Stimulated activated CD4-positive, alpha-beta T cell treated with anti-CD3 and anti-CD28 coated beads, Interleukin-12 subunit alpha, Interleukin-12 subunit beta, amount 100 ng/mL, for 48 hours (primary cell): ENCODE results near the gene FAM9A.

ENCODE experiments used
- DNase-seq, 3 donors: peaks; one replicate each; pipeline ENCODE4 v3.0.0-alpha.2; 2020; ENCODE audit warnings: low read depth in 2 of 3, low spot score in 1 of 3

Gene FAM9A

DNA sequence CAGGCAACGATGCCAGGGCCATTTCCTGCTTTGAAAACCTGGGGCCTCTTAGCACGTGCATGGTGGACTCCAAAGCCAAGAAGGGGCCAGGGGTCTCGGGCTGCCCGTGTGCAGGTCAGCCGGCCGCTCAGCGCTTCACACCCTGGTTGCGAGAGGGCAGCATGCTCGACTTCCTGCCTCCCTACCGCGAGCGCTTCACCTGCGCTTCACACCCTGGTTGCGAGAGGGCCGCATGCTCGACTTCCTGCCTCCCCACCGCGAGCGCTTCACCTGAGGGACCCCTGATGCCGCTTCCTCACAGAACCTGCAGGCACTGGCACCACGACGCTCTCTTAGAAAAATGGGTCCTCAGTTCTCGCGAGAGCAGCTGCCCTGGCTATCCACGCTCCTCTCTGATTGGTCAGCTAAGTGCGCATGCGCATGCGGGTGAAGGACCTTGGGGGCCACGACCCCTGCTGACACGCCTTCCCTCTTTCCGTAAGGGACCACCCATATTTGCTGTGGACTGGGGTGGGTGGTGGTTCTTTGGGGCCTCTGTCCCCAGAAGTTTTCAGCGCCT, at the start of gene FAM9A:
Gene FAM9A (minus strand): TSS at position 343 of the 559 bp plus-strand sequence. CDS start 1,212 bp downstream, outside the sequence.
- no peak for DNase-seq

DNA sequence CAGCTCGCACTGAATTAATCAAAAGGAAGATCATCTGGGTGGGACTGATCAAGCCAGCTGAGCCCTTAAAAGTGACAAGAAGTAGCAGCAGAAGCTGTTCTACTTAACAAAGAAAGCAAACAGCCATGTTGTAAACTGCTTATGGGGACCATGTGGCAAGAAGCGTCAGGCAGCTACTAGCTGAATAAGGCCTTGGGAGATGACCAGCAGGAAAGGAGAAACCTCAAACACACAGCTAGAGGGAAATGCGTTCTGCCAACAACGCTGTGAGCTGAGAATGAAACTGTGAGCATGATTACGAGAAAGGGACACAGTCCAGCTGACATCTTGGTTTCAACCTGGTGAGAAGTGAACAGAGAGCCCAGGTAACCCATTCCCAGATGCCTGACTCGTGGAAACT, 49.3 kb upstream of the FAM9A start:
- DNase-seq: no peak

DNA sequence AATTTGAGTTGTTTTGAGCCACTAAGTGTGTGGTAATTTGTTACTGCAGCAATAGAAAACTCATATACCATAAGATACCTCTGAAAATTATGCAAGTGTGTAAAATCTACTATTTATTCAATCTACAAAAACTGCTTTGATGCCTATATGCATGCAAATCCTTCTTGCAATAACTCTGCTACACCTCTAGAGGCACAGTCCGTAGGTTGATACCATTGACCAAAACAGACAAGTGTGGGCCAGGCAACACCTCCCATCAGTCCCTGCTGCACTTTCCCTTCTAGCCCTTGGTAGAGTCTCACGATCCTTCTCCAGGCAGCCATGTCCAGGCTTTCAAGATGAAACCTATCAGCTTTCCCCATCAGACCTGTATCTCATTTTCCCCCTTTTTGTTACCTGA, 48.8 kb upstream of the FAM9A start:
- DNase-seq: no peak

DNA sequence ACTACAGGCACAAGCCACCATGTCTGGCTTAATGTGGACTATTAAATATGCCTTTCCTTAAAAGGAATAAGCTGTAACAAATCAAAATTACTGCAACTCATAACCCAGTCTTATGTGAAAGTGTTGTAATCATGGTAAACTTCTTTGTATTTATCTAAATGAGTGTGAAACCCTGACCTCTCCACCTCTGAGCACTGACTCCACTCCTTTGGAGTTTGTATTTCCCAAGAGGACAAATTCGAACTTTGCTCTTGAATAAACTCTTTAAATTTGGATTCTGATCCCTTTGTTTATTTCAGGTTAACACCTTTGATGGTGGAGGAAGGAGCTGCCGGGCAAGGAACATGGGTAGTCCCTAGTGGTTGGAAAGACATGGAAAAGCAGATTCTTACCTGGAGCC, 48.3 kb upstream of the FAM9A start:
- DNase-seq: no peak

DNA sequence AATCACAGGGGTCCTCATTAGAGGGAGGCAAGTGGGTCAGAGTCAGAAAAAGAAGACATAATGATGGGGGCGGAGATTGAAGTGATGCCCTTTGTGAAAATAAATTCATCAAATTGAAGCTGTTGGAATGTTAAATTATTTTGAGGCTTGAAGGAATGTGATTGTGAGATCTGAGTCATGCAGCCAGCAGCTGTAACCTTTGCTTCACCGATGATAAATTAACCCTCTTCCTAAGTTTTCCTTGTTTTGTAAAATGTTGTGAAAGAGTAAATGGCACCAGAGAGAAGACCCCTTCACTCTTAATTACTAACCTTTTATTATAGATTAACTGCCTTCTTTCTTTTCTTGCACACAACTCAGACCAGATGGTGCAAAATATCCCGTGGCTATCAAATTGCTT, 47.7 kb upstream of the FAM9A start:
- DNase-seq: no peak

DNA sequence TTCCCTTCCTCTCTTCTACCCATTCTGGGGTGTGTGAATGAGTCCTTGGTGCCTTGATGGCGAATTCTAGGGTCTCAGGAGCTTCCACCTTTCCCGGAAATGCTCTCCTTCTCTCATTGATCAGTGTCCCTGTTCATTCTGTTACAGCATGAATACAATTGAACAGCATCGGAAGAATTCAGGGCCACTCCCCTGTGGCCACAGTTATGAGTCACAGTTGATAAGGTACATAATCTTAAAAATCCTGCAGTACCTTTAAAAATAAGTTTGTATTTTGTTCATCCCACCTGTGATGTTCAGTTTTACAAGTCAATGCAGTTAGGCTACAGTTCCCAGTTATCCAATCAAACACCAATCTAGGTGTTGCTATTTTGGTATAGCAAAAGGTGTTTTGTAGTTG, 47.3 kb upstream of the FAM9A start:
- no peak for DNase-seq

DNA sequence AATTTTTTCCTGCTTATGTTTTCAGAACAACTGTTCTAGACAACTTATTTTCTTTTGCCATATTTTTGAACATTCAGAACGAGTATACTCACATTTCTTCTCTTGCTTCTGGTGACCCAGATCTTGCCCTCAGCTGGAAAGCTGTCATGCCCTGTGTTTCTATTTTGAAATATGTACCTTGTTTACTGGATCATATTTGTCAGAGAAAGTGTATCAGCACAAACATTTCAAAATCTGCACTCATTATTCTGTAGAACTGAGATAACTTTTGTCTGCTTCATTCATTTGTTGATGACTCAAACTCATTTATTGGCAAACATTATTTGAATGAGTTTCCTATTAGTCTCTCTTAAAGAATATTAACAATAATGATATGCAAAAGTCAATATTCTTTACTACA, 46.2 kb upstream of the FAM9A start:
- DNase-seq: no peak

DNA sequence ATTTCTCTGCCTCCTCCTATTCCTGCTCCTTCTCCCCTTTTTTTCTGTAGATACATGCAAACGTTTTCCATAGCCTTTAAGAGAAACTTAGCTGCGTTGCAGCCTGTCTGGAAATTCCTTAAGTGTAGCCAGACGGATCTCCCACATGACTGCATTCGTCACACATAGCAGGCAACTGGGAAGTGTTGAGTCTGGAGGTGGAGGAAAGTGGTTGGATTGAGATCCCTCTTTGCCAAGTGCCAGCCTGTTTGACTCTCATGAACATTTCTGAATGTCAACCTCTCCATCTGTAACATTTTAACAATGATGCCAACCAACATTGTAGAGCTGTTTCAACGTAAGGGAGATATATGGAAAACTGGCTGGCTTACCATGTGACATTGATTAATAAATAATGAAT, 45.1 kb upstream of the FAM9A start:
- DNase-seq: no peak

DNA sequence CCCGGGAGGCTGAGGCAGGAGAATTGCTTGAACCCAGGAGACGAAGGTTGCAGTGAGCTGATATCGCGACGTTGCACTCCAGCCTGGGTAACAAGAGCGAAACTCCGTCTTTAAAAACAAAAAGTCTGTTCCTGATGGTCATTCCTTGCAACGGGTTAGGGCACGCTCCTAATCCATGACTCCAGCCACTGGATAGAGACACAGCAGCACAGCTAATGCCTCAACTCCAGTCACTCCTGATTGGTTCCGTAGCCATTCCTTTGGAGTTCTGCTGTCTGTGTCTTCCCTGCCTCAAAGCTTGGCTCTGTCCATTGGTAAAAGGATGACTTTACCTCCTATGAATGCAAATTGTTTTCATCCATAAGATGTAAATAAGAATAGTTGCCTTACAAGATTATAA, 44.3 kb upstream of the FAM9A start:
- DNase-seq: no peak

DNA sequence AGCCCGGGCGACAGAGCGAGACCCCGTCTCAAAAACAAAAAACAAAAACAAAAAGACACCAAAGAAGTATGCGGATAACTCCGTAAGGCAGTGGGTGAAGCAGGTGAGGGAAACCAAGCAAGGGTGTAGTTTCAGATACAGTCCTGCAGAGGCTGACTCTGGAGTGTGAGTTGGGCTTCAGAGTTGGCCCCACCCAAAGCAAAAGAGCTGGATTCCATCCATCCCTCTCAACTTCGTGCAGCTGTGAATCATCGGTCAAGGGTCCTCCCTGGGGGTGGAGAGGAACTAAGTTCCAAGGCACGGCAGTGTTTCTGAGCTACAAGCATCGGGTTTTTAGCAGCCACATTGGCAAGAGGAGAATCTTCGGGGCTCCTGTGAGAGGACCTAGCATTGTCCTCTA, 43.9 kb upstream of the FAM9A start:
- no peak for DNase-seq

DNA sequence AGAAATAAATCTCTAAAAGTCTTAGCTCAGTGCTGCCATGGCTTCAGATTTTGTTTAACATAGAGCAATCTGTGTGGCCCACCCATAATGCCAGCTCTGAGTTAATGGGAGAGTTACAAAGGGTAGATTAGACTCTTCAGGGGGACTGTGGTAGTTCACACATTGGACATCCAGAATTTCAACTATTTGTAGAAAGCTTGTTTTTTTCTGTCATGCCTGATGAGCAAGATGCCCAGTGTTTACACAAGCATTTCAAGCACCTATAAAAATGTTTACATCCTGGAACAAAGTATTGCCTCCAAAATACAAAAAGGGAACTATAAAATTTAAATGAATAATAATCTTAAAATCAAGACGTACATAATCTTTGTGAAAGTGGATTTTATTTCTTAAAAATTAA, 43.0 kb upstream of the FAM9A start:
- DNase-seq: no peak

DNA sequence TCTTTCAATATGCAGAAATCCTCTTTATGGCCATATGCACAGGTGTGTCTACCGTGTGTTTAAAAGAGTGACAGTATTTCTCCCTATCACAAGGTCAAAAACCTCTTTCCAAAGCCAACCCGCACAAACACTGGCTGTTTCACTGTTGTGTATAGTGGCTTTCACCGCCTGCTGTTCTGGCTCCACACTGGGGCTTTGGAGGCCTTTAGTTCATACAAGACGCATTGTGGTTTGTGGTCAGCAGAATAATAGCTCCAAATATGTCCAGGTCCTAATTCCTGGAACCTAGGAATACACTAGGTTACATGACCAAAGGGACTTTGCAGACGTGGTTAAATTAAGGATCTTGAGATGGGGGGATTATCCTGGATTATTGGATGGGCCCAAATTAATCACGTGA, 40.7 kb upstream of the FAM9A start:
- no peak for DNase-seq

DNA sequence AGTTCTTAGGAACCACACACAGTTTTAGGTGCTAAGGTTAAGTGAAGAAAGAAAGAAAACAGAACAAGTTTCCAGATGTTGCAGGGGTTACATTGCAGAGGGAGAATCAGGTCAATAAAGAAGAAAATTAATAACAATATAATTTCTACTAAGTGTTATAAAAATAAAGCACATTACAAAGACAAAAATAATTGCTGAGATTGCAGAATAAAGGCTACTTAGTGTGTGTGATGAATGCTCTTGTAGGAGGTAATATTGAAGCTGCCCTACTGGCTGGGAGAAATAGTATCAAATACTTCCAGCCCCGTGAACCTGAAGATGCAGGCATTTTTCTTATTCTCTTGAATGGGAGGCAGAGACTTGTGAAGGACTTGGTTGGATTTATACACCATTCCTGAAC, 33.2 kb upstream of the FAM9A start:
- no peak for DNase-seq

DNA sequence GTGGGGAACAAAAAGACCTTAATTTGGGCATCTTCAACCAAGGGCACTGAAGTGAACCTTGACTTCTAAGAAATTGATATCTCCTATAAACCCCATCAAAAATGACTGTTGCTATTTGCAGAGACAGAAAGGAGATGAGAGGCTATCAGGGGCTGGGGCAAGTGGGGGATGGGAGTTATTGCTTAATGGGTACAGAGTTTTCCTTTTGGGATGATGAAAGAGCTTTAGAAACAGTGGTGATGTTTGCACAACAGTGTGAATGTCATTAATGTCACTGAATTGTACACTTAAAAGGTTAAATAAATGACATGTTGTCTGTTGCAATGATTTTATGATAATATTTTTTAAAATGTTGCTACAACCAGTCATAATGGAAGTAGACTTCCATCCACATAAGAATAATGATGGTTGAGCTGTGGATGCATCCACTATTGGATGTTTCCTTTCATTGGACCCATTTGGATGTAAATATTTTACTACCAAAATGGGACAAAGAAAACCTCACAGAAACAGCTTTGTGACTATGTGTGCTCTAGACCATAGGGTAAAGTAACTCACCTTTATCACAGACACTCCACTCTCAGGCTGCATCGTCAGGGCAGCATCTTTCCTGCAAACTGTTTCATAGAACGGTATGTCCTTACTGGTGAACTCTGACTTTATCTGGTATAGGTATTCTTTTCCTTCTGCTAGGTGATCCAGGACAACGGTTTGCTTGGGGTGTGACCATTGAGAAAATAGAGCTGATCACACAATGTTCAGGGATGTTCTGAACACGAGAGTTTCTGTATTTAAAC, 31.6 kb upstream of the FAM9A start:
- no peak for DNase-seq

DNA sequence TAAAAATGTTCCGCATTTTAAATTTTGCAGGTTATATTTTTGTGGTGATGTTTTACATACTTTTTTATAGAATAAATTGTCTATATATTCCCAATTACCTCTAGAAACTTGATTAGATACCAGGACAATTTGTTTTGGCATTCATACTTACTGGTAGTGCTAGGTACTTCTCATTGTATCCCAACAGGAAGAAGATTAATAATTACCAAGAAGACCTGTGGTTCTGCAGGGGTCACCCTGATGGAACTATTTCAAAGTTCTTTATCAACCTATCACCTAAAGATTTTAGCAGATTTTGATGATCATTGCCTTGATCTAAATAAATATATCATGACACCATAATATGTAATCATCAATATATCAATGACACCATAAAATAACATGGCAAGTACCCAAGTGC, 22.5 kb upstream of the FAM9A start:
- DNase-seq: no peak

DNA sequence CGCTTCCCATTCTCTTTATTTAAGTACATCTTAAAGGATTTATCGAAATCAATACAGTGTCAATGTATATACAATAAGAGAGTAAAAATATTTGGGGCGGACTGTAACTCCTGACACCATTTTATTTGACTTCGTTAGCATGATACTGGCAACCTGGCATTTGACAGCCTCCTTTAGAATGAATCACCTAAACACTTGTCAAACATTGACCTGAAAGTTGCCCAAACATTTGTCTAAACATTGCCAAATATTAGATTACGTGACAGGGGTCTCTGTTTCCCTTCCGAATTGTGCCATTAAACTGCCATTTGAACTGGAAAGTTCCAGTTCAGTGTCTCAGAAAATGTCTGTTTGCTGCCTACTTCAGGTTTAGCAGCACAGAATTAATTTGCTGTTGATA, 20.8 kb upstream of the FAM9A start:
- no peak for DNase-seq

DNA sequence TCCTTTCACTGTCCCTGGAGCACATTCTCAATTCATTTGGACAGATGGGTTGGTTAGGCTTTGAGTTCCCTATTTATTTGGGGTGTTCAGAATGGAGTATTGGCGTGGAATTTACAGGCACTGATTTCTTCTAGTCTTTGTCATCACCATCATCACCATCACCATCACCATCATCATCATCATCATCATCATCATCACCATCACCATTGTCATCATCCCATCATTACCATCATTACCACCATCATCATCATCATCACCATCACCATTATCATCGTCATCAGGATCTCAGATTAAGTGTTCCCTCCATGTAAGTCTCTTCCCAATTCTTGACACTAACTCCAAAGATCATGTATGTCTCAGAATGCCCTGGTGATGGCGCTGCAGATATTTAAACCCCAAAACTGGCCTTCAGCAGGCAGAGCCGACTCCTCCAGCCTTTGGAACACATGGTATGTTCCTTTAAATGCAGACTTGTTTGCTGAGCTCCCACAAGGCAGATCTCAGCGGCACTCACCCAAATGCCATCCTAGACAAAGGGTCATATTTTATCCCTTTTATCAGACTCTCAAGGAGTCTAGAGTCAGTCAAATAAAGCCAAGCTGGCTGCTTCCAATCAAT, 19.8 kb upstream of the FAM9A start:
- DNase-seq: no peak

DNA sequence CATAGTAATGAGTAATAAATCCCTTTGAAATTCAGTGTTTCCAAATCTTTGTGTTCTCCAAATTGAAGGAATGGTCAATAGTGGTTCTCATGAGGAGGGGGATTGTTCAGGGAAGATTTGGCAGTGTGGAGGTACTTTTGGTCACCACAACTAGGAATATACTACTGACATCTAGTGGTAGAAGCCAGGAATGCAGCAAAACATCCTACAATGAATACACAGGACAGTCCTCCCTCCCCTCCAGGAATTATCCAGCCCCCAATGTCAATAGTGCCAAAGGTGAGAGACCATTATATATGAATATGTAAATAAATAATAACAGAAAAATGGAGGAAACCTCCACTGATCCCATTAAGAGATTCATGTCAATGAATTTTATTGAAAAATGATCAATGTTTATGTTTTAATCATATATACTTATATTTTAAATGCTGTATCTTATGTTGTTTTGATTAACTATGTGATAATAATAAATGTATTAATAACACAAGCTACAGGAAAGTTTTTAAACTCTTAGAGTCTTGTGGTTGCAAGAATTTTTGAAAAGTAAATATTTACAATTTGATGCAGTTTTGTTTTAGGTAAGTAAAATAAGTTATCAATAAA, 14.4 kb upstream of the FAM9A start:
- DNase-seq: peak in 1 of 3 donors; percentile 64

DNA sequence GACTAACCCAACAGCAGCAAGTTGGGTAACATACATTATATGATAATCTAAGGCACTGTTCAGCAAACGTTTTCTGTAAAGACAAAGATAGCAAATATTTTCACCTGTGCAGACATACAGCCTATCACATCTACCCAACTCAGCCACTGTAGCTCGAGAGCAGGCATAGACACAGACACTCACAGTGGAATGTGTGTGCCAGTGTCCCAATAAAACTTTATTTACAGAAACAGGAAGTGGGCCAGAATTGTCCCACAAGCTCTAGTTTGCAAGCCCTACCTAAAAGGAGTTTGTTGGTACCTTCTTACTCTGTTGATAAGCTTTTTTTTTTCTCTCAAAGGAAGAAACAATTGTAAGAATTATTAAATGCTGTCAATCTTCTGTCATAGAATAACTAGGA, 11.9 kb upstream of the FAM9A start:
- no peak for DNase-seq

DNA sequence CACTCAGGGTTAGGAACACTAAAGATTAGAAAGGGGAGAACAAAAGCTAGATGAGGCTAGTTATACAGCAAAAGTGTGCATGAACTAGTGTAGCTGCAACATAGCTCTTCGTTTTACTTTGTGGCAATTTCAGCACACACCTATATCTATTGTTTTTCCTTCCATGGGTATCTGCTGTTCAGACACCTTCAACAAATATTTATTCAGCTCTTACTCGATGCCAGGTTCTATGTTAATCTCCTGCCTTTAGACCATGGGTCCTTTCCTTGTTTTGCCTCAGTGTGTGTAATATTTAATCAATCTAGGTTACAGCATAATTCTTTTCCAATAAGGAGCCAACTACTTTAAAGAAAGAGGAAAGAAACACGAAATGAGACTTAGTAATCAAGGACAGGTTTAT, 10.4 kb upstream of the FAM9A start:
- DNase-seq: no peak

DNA sequence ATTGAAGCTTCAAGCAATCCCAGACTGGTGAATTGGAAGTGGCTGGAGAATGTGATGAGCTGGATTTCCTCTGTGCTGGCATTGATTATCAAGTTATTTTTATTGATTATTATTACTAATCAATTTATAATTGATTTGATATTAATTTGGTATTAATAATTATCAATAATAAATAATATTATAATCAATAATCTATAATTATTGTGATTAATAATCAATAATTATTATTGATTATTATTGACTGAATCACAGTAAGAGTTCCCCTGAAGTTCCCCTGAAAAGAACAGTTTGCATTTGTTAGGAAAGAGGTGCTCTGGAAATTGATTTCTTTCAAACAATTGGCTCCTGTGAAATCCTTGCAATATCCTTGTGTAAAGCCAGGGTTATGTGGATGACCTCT, 7.5 kb upstream of the FAM9A start:
- no peak for DNase-seq

DNA sequence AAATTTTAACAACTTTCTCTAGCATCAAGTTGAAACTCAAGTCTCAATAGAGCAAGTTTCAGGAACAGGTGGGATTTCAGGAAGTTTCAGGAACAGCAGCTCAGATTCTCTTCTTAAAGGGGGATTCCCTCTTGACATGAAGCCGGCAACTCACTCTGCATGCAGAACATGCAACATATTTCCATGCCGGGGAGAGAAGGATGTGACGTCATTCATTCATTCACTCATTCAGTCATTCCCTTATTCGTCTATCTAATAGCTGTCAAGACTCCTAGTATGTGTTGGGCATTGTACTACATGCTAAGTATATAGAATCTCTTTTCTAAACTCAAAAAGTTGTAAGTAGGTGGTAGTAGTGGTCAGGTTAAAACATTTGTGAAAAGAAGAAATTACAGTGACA, 4.8 kb upstream of the FAM9A start:
- no peak for DNase-seq
